HG03565 (cell line): Measurements from ENCODE around the gene GDPD3.

Source experiments
- ATAC-seq: cut with Tn5 transposase; IDR thresholded peaks from one replicate; pipeline ENCODE4 v1.9.1; 2021; ENCODE audit warnings: mild to moderate bottlenecking, moderate library complexity; ENCODE audit not compliant: unreplicated experiment

GDPD3 gene

GRCh38 chr16:30060836-30061554 lies 52.3 kb downstream of the GDPD3 start:
- ATAC-seq: no peak

GRCh38 chr16:30060346-30060745 lies 53.0 kb downstream of the GDPD3 start:
- no peak for ATAC-seq

GRCh38 chr16:30054959-30055553 lies 58.3 kb downstream of the GDPD3 start:
- no peak for ATAC-seq
